Ammon's horn (tissue), 1 donor: ENCODE data around the gene NMBR.
"Not testable (repeated sequence)": the region's sequence is repeated elsewhere in the genome, so short reads cannot be mapped to it uniquely, and the experiment has no call there.

Experiments
- DNase-seq: peaks from one replicate; pipeline ENCODE4 v3.0.0-alpha.2; 2016; ENCODE audit warnings: low spot score

The NMBR gene

DNA sequence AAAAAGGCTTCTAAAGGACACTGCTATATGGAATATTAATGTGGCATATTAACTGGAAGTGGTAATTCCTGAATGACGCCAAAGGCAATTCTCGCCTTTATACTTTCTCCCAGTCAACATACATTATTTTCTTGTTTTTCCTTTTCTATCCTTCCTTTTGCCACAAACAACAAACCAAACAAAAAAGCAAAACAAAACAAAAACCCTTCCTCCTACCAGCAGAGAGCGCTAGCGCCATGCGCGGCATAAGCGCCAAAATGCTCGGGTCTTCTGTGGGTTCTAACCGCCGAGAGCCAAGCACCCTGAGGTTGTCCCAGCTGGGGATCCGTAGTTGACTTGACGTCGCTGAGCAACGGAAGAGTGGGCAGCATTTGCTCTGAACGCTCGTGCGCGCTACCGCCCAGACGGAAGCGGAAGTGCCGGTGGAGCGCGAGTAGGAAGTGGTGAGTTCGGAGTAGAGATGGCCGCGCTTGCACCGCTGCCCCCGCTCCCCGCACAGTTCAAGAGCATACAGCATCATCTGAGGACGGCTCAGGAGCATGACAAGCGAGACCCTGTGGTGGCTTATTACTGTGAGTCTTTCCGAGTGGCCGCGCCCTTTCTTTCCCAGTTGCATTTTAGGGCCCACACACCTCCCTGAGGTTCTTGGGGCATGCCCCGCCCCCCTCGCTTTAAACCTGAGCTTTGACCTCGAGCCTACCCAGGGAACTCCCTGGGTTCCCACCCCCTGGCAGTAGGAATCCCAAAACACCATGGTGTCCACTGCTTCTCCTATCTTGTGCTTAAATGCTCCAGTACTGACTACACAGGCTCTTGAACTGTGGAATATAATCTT is at the start of gene NMBR, which contains the start of gene VTA1:
TSS of gene NMBR (minus strand) at position 295 of the 835 bp plus-strand sequence. CDS start 58,464 bp downstream, outside the sequence.
TSS of gene VTA1 (plus strand) at position 436 of the 835 bp plus-strand sequence. CDS start at position 461, 25 bp downstream.
- peak; percentile 99 for DNase-seq

DNA sequence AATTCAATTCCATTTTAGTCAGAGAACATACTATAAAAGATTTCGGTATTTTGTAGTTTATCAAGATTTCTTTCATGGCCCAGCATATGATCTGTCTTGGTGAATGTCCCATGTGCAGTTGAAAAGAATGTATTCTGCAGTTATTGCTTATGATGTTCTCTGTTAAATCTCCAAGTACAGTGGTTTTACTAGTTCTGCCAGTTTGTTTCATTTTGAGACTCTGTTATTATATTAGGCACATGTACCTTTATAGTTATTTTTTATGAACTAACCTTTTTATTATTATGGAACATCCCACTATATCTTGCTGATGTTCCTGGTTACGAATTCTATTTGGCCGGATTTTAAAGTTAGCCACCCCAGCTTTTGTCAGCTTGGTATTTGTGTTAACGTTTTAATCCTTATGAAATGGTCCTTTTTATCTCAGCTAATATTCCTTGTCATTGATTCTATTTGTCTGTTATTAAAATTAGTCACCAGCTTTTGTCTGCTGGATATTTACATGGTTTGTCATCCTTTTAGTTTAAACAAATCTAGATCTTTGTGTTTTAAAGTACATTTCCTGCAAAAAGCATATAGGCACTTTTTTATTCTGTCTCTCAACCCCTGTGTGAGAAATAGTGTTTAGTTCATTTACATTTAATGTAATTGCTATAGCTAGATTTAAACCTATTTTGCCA is 49.1 kb upstream of the NMBR start:
- DNase-seq: no peak

DNA sequence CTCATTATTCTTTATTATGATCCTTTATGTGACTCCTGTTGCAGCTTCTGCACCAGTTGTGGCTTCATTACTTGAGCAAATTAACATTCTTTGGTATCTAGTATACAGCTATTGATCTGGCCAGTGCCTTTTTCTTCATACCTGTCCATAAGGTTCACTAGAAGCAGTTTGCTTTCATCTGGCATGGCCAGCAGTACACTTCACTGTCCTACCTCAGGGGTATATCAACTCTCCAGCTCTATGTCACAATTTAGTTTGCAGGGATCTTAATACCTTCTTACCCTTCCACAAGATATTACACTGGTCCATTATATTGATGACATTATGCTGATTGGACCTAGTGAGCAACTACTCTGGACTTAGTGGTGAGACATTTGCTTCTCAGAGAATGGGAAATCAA is 46.7 kb upstream of the NMBR start:
- DNase-seq: no peak

DNA sequence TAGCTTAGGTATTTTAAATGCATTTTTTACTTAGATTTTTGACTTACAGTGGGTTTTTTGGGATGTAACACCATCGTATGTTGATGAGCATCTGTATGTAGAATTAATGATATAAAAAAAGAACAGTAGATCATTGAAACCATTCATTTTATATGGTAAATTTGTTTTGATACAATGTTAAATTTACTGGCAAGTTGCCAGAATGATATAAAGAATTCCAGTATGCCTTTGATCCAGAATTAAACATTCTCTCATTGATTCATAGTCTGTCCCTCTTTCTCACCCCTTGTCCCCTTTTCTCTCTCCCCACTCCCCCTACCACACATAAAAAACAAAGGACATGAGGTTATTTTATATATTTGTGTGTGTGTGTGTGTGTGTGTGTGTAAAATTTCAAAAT is 45.4 kb upstream of the NMBR start:
- no peak for DNase-seq

DNA sequence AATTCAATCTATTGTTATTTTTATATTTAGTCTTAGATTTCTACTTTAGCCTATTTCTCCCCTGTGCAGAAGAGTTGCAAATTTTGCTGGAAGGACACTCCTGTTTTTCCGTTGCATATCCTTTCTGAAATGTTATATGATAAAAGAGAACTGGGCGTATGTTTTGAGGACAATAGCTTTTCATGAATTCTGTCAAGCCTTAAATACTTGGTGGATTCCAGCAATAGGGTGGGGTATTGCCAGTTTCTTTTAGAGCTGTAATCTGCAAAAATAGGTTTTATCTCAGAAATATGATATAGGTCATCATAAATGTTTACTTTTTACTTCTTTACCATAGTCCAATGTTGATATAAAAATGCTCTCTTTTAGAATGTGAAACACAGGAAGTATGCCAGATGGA is 42.1 kb upstream of the NMBR start:
- DNase-seq: no peak

DNA sequence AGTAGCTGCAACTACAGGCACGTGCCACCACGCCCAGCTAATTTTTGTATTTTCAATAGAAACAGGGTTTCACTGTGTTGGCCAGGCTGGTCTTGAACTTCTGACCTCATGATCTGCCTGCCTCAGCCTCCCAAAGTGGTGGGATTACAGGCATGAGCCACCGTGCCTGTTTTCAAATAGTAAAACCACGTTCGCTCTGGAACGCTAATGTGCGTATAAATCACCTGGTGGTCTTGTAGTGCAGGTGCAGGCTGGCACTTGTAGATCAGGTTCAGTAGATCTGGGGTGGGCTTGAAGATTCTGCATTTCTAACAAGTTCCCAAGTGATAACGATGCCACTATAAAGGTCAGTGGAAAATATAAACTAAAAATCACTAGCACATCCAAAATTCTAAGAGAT is 41.4 kb upstream of the NMBR start:
- not testable (repeated sequence) for DNase-seq

DNA sequence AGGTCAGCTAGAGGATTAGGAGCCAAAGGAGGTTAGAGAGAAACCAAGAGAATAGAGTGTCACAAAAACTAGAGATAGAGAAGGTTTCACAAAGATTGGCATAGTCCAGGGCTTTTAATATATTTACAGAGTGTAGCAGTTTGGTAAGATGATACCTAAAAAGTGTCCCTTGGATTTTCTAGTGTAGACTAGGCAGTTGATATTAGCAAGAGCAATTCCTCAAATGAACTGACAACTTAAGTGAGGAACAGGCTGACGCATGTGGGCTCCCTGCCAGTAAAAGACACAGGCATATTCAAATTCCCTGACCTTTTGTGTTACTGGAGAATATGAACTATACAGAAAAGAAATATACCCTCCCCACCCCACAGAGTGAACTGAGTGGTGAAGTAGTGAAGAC is 40.3 kb upstream of the NMBR start:
- no peak for DNase-seq

DNA sequence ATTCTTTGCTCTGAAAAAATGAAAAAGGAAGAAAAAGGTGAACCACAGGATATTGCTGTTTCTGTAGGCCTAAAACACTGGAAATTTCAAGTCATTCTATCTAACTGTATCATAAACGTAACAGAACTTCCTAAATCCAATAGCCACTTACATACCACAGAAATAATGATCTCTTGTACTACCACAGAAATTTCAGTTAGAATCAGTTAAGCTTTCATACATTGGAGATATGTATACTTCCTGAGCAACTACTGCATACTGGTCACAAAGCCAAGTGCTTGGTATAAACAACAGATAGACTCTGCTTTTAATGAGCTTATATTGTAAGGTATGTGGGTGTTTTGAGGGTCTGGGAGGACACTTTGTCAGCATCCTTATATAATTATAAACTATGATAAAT is 38.7 kb upstream of the NMBR start:
- DNase-seq: no peak

DNA sequence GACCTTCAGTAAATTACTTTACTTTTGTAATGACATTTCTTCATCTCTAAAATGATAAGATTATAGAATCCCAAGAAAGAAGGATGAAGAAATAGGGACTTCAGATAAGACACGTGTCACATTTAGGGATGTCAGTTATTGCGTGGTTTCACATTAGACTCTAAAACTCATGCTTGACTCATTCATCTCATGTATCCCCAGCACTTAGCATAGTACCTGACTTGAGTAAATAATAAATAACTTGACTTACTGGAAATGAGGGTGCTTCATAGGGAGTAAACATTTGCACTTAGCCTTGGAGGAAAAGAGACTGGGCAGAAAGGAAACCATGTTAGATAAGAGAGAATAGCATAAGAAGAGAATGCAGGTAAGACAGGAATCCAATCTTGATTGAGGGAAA is 37.4 kb upstream of the NMBR start:
- DNase-seq: no peak

DNA sequence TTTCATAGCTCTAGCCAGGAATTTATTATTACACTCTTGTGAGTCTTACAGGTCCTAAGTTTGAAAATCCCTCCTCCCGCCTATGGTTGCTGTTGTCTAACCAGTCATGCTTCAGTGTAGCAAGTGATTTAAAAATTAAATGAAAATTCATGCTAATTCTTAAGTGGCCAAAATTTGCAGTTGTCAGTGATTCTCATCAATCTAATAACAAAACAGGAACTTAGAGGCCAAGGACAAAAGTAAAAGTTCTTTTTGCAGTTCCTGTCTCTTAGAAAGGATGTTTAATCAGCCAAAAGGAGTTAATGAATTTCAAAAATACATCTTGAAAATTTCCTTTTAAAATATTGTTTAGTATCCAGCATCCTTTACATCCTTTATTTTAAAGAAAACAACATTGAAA is 36.4 kb upstream of the NMBR start:
- DNase-seq: no peak

DNA sequence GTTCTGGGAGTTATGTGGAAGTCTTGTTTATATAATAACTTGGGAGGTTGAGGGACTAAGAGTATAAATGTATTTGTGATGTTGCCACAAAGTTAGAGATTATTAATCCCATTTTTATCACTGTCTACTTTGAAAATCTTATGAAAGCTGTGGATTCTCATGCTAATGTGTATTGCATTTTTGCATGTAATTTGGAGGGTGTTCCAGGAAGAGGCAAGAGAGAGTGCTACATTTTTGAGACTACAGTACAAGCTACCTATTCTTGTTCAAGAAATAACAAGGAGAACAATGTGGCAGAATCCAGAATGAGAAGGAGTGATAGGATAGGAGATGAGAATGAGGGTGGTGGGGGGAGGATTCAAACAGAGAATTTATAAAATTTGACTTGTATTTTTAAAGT is 35.1 kb upstream of the NMBR start:
- DNase-seq: no peak

DNA sequence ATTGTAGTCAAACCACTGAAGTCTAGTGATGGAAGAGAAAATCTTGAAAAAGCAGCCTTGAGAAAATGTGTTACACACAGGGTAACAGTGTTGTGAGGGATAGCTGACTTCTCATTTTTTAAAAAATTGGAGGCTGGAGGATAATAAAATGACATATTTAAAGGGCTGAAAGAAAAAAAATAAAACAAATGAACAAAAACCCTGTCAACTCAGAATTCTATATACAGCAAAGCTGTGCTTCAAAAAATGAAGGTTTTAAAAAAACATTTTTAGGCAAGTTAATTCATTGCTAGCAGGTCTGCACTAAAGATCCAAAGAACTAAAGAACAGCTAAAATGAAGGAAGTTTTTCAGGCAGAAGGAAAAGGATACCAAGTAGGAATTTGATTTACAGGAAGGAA is 31.2 kb upstream of the NMBR start:
- DNase-seq: no peak

DNA sequence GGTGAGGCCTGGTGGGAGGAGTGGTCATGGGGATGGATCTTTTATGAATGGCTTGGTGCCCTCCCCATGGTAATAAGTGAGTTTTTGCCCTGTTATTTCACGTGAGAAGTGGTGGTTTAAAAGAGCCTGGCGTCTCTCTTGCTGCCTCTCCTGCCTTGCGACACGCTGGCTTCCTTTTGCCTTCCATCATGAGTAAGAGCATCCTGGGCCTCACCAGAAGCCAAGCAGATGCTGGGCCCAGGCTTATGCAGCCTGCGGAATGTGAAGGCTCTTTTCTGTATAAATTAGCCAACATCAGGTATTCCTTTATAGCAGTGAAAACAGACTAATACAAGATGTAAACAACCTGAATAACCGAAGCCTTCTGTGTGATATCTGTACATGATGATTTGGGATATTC is 27.8 kb upstream of the NMBR start:
- no peak for DNase-seq

DNA sequence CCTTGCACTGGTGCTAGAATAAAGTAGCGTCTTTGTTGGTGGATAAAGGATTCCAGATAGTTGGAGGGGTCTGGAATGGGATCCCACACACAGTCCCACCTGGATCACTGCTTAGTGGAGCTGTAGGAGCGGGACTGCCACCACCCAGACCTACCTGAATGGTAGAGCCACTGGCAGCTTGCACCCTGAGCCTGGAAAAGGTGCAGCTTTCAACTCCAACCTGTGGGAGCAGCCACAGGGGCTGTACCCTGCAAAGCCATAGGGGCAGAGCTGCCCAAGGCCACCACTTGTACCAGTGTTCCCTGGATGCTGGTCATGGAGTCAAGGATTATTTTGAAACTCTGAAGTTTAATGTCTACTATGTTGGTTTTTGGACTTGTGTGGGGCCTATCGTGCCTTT is 27.1 kb upstream of the NMBR start:
- no peak for DNase-seq

DNA sequence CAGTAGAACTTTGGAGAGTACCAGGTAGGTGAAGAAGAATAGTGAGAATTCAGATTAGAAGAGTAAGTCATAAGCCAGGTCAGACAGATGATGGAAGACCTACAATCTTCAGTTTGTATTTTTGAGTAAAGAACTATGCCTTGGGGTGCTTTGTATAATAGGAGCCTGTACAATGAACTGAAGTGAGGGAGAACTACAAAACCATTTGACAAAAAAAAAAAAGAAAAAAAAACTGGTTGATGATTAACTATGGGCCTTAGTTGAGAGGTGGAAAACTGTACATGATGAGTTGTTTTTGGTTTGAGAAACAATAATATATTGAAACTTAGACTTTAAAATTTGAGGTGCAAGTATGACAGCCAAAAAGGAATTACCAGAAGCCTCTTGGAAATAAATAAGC is 25.8 kb upstream of the NMBR start:
- no peak for DNase-seq

DNA sequence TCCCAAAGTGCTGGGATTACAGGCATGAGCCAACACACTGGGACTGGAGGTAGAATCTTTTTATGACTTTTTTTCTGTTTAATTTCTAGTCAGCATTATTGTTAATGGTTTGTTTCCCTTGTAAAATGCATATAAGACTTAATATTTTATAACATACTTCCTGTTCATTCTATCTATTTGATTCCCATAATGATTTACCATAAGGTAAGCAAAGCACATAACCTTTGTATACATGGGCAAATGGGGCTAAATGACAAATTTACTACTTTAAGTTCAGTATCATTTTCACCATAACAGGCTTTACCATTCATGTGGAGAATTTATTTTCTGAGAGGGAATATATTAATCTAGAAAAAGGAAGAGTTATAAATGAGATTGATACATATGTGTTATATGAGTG is 24.4 kb upstream of the NMBR start:
- no peak for DNase-seq

DNA sequence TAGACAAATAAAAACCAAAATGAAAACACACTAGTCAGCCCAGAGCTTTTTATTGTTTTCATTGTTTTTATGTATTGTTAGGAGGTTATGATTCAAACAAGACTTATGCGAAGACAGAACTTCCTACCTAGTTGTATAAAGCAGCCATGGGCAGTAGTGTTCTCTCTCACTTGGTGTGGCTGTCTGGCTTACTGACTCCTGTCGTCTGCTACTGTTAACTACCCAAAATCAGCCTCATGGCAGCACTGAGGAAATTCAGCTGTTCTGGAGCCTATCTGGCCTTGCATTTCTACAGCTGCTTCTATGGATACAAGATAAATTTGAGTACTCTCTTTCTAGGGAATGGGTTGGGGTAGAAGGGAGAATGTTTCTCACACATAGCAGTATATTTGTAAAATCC is 20.6 kb upstream of the NMBR start:
- no peak for DNase-seq

DNA sequence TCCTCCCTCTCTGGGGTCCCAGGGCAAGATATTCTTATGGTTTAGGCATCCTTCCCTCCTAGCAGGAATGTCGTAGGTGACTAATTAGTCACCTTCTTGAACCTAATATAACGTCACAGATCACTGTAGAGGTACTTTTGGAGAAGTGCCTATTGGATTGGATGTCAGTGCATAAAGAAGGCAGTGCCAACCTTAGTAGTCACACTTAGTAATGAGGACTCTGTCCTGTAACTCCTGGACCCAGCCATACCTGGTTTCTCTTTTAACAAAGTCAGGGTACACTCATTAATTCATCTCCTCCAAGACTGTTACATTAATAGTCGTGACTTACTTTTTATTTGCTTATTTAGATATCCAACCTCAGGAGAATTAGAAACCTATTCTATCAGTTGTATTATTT is 20.1 kb upstream of the NMBR start:
- no peak for DNase-seq

DNA sequence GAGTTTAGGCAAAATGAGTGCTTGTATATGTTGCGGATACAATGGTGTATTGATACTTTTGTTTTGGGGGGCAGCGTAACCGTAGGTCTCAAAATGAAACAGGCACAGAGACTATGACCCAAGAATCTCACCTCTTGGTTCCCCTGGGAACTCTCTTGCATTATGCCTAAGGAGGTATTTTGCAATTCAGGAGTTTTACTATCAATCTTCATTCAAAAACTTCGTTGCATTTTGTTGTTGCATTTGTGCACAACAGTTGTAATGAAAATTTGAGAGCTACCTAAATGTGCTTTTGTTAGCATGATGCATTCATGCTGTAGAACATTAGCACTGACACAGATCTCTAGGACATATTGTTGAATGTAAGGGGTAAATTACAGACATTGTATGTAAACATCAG is 18.3 kb upstream of the NMBR start:
- no peak for DNase-seq

DNA sequence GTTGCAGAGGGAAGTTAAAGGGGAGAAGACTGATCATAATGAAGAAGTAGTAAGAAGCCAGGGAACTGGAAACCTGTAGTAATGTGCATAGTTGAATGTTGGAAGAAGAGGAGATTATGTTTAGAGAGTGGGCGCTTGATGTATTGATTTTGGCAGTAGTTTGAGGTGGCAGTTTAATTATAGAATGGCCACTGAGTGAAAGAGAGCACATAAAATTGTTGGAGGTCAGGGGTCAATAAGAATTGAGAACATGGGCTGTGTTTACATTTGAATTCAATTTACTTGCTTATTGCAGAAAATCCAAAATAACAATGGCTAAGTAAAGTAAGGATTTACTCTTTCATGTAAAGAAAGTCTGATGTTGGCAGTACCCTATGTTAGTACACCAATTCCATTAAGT is 15.9 kb upstream of the NMBR start:
- no peak for DNase-seq

DNA sequence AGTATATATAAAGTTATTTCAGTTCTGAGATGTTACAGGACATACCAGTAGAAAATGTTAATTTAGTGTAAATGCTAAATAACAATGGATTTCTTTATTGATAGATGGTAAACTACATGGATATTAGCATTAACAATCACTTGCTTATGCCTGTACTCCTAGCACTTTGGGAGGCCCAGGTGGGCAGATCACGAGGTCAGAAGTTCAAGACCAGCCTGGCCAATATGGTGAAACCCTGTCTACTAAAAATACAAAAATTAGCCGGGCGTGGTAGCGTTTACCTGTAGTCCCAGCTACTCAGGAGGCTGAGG is 9.8 kb upstream of the NMBR start:
- not testable (repeated sequence) for DNase-seq

DNA sequence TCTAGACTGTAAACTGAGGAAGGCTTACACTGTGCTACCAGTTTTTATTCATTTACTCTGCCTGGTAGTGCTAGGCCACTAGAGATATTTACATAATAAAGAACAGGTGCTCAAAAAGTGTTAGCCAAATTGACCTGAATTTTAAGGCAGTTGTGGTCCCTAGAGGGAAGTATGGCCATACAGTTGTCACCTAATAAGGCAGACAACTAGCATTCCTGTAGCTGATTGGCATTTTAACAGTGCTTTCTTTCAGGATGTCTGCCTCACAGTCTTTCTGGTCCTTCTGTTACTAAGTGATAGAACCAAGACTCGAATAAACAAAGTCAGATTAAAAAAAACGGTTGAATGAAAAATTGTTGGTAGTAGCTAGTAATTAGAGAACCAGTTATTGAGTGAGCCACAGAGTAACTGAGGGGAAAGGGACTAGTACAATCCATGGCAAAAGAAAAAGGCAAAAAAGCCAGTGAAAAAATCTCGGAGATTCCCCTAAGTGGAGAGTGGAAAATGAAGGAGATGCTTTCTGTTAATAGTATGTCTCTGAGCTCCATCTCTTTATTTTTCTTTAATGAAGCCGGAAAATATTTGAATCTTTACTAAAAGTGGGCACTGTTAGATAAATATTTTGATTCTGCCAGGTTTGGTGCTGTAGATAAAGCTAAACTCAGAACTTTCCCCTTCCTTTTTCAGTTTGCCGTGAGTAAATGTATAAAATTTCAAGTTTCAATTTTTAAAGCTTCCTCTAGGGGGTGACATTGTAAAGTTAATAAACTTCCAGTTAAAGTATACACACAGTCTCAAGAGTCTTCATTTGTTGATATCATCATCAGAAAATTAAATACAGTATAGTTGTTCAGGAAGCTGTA is 9.2 kb upstream of the NMBR start:
- DNase-seq: no peak

DNA sequence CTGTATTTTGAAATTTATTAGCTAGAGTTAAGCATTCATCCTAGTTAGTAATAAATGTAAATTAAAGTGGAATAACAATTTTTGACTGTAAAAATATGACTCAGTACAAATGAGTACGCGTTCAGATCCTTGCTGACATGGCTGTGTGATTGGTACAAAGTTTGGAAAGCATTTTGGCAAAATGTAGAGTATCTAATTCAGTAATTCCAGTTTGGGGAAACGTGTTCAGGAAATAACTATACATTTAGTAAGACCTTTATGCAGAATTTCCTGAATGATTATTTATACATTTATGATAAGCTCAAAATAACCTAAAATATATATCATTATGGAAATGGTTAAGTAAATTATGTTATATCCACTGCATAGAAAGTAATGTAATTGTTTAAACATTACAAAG is 8.2 kb upstream of the NMBR start:
- DNase-seq: no peak
